ENCODE measurements around the gene RYK.

The RYK gene

GRCh38 chr3:134163096-134163495 is 87.6 kb downstream of the RYK start:
- Histone ChIP-seq H3K4me3 (no peak overlapping the region), H3K9ac (no peak overlapping the region), H3K4me1 (no peaks in the 10 kb centered on the region), H3K4me2 (no peak overlapping the region), H3K36me3 (peaks cover 0 to 90% (median 9%) of the 10 kb centered on the region in 11 experiments; a peak in 10 of 22 replicates), H3K9me3 (replicated peaks in 1 of 11) (peaks cover 0 to 8% (median 7%) of the 10 kb centered on the region in 11 experiments; a peak in 12 of 22 replicates), H4K20me1 (peaks cover 0 to 26% (median 0%) of the 10 kb centered on the region in 11 experiments; a peak in 2 of 22 replicates), H3K27ac (no peak overlapping the region), H3K27me3 (no peaks in the 10 kb centered on the region)
- no peak for TF ChIP-seq Cebpa-rat (IDR thresholded peaks at IDR 0.05)

GRCh38 chr3:134161898-134162615 is 88.6 kb downstream of the RYK start:
- H3K27me3 ChIP-seq = no peaks in the 10 kb centered on the region
- no peaks in the 10 kb centered on the region for H3K4me1 ChIP-seq
- H3K4me2 ChIP-seq = no peak overlapping the region
- no peak overlapping the region for H3K27ac ChIP-seq
- no peak overlapping the region for H3K4me3 ChIP-seq
- no peak overlapping the region for H3K9ac ChIP-seq
- no peak for TF ChIP-seq Cebpa-rat (IDR thresholded peaks at IDR 0.05)
- H4K20me1 ChIP-seq = peaks cover 0 to 26% (median 0%) of the 10 kb centered on the region in 11 experiments; a peak in 2 of 22 replicates
- peaks cover 0 to 94% (median 9%) of the 10 kb centered on the region in 11 experiments; a peak in 10 of 22 replicates for H3K36me3 ChIP-seq
- peaks cover 0 to 2% (median 1%) of the 10 kb centered on the region in 11 experiments; a peak in 9 of 22 replicates for H3K9me3 ChIP-seq (replicated peaks in 1 of 11)

GRCh38 chr3:134155446-134155845 is 95.2 kb downstream of the RYK start:
- H4K20me1 ChIP-seq = peaks cover 0 to 6% (median 0%) of the 10 kb centered on the region in 11 experiments; a peak in 1 of 22 replicates
- no peaks in the 10 kb centered on the region for H3K27me3 ChIP-seq
- H3K4me3 ChIP-seq = no peak overlapping the region
- H3K9me3 ChIP-seq (replicated peaks in 1 of 11) = no peaks in the 10 kb centered on the region
- H3K4me2 ChIP-seq = no peak overlapping the region
- no peak overlapping the region for H3K9ac ChIP-seq
- no peak for TF ChIP-seq Cebpa-rat (IDR thresholded peaks at IDR 0.05)
- H3K27ac ChIP-seq = no peak overlapping the region
- peaks cover 0 to 94% (median 7%) of the 10 kb centered on the region in 11 experiments; a peak in 10 of 22 replicates for H3K36me3 ChIP-seq
- no peaks in the 10 kb centered on the region for H3K4me1 ChIP-seq

GRCh38 chr3:134153761-134154160 is 96.9 kb downstream of the RYK start:
- Histone ChIP-seq H3K9ac (no peak overlapping the region), H3K27me3 (no peaks in the 10 kb centered on the region), H3K9me3 (replicated peaks in 1 of 11) (no peaks in the 10 kb centered on the region), H3K4me1 (no peaks in the 10 kb centered on the region), H3K4me3 (no peak overlapping the region), H3K36me3 (peaks cover 0 to 91% (median 2%) of the 10 kb centered on the region in 11 experiments; a peak in 9 of 22 replicates), H3K27ac (no peak overlapping the region), H4K20me1 (no peaks in the 10 kb centered on the region; a peak in 1 of 22 replicates), H3K4me2 (no peak overlapping the region)
- no peak for TF ChIP-seq Cebpa-rat (IDR thresholded peaks at IDR 0.05)

GRCh38 chr3:134150476-134150875 is 100.2 kb downstream of the RYK start:
- no peak overlapping the region for H3K4me2 ChIP-seq
- H3K4me3 ChIP-seq = no peak overlapping the region
- no peak for TF ChIP-seq Cebpa-rat (IDR thresholded peaks at IDR 0.05)
- H3K36me3 ChIP-seq = peaks cover 0 to 71% (median 0%) of the 10 kb centered on the region in 11 experiments; a peak in 7 of 22 replicates
- no peaks in the 10 kb centered on the region for H3K9me3 ChIP-seq (replicated peaks in 1 of 11)
- H3K4me1 ChIP-seq = no peaks in the 10 kb centered on the region
- no peaks in the 10 kb centered on the region for H4K20me1 ChIP-seq
- H3K27ac ChIP-seq = no peak overlapping the region
- no peak overlapping the region for H3K9ac ChIP-seq
- H3K27me3 ChIP-seq = no peaks in the 10 kb centered on the region

GRCh38 chr3:134149286-134149685 is 101.4 kb downstream of the RYK start:
- Histone ChIP-seq H3K4me2 (no peak overlapping the region), H3K4me1 (peaks cover under 1 to 10% (median 8%) of the 10 kb centered on the region in 10 experiments; a peak in 16 of 20 replicates), H3K36me3 (peaks cover 0 to 59% (median 0%) of the 10 kb centered on the region in 11 experiments; a peak in 7 of 22 replicates), H3K9me3 (replicated peaks in 1 of 11) (no peaks in the 10 kb centered on the region), H3K27me3 (no peaks in the 10 kb centered on the region), H3K9ac (no peak overlapping the region), H3K4me3 (no peak overlapping the region), H3K27ac (no peak overlapping the region), H4K20me1 (no peaks in the 10 kb centered on the region)
- TF ChIP-seq Cebpa-rat (IDR thresholded peaks at IDR 0.05) = no peak

- H4K20me1 ChIP-seq = no peaks in the 10 kb centered on the region
- no peak overlapping the region for H3K9ac ChIP-seq
- H3K4me2 ChIP-seq = no peak overlapping the region
- no peak overlapping the region for H3K4me3 ChIP-seq
- H3K9me3 ChIP-seq (replicated peaks in 1 of 11) = no peaks in the 10 kb centered on the region
- H3K36me3 ChIP-seq = peaks cover 0 to 51% (median 0%) of the 10 kb centered on the region in 11 experiments; a peak in 7 of 22 replicates
- H3K4me1 ChIP-seq = peaks cover 8 to 18% (median 15%) of the 10 kb centered on the region in 10 experiments; a peak in 19 of 20 replicates
- no peaks in the 10 kb centered on the region for H3K27me3 ChIP-seq
- no peak overlapping the region for H3K27ac ChIP-seq
- no peak for TF ChIP-seq Cebpa-rat (IDR thresholded peaks at IDR 0.05)
Measured at GRCh38 chr3:134148534-134148933, 102.1 kb downstream of the RYK start.

GRCh38 chr3:134147411-134147810 is 103.2 kb downstream of the RYK start:
- Histone ChIP-seq H3K4me3 (no peak overlapping the region), H3K4me2 (no peak overlapping the region)

GRCh38 chr3:134146666-134147065 is 104.0 kb downstream of the RYK start:
- Histone ChIP-seq H3K4me2 (no peak overlapping the region), H3K4me1 (peaks cover 12 to 22% (median 18%) of the 10 kb centered on the region in 10 experiments; a peak in 19 of 20 replicates), H3K27ac (no peak overlapping the region), H3K9me3 (replicated peaks in 1 of 11) (peaks cover 3 to 9% (median 4%) of the 10 kb centered on the region in 11 experiments; a peak in 21 of 22 replicates), H3K9ac (no peak overlapping the region), H3K27me3 (no peaks in the 10 kb centered on the region), H4K20me1 (no peaks in the 10 kb centered on the region), H3K36me3 (peaks cover 0 to 33% (median 0%) of the 10 kb centered on the region in 11 experiments; a peak in 4 of 22 replicates), H3K4me3 (no peak overlapping the region)
- no peak for TF ChIP-seq Cebpa-rat (IDR thresholded peaks at IDR 0.05)

More at GRCh38 chr3:134147411-134147810, 103.2 kb downstream of the RYK start:
- H4K20me1 ChIP-seq = no peaks in the 10 kb centered on the region
- no peak overlapping the region for H3K9ac ChIP-seq
- peaks cover 0 to 40% (median 0%) of the 10 kb centered on the region in 11 experiments; a peak in 4 of 22 replicates for H3K36me3 ChIP-seq
- H3K4me1 ChIP-seq = peaks cover 12 to 22% (median 18%) of the 10 kb centered on the region in 10 experiments; a peak in 19 of 20 replicates
- TF ChIP-seq Cebpa-rat (IDR thresholded peaks at IDR 0.05) = no peak
- no peak overlapping the region for H3K27ac ChIP-seq
- H3K9me3 ChIP-seq (replicated peaks in 1 of 11) = peaks cover 0 to 4% (median 0%) of the 10 kb centered on the region in 11 experiments; a peak in 2 of 22 replicates
- no peaks in the 10 kb centered on the region for H3K27me3 ChIP-seq

Data from BLaER1 treated with 17β-estradiol and CSF1 and Interleukin-3, amounts not matched to agents 10 nM and 100 nM (cell line).